GM19438 (cell line): Measurements from ENCODE around the gene ADRB1.

Experiments used
- ATAC-seq: cut with Tn5 transposase; IDR thresholded peaks from one replicate; pipeline ENCODE4 v1.9.1; 2021; ENCODE audit warnings: low read depth; ENCODE audit not compliant: unreplicated experiment

The ADRB1 gene

DNA sequence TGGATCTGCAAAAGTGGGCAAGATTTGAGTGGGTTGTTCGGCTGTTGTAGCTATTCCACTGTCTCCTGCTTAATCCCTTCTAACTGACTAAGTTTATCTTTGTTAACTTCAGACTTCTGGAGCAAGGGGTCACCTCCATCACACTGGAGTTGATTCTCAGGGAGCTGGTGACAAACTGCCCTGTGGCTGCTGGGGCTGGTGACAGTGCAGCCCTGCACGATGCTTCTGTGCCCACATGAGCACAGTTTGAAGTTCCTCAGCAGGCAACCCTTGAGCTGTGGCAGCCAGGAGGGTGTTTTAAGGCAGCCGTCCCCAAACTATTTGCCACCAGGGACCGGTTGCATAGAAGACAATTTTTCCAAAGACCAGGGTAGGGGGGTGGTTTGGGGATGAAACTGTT, 40.5 kb downstream of the ADRB1 start:
- ATAC-seq = no peak

DNA sequence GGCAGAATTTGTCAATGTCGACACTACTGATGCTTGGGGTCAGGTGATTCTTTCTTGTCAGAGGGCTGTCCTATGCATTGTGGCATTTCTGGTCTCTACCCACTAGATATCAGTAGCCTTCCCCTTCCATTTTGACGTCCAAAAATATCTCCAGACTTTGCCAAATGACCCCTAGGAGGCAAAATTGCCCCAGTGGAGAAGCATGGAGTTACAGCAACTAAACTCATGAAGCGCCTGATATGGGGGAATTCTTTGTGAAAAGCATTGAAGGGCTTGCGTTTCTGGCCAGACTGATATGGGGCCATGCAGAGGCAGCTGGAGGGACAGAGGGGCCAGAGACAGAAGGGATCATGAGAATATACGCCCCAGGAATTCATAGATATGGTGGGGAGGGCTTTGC, 43.6 kb downstream of the ADRB1 start:
- no peak for ATAC-seq

GRCh38 chr10:114087655-114088054, 44.0 kb downstream of the ADRB1 start:
- no peak for ATAC-seq

GRCh38 chr10:114094795-114095194, 51.1 kb downstream of the ADRB1 start:
- ATAC-seq = no peak

- ATAC-seq = no peak
These were observed 52.1 kb downstream of the ADRB1 start for GRCh38 chr10:114095559-114096337.
